Hepatocyte (in vitro differentiated cells): ENCODE data around the gene MYO1E.

Experiments
- EZH2 ChIP-seq: fragments of 200-600 bp; sonication (generic); IDR thresholded peaks from 2 replicates; pipeline ENCODE4 v1.6.1; 2016; ENCODE audit warnings: antibody characterized with exemption, mild to moderate bottlenecking, borderline replicate concordance
- EZH2phosphoT487 ChIP-seq: fragments of 200-600 bp; sonication (generic); IDR thresholded peaks from one replicate; pipeline ENCODE4 v1.6.1; 2018; ENCODE audit warnings: antibody characterized with exemption, mild to moderate bottlenecking, low read depth, moderate library complexity; ENCODE audit not compliant: unreplicated experiment, severe bottlenecking
- TF ChIP-seq, protein P1 (sequence below): fragments of 200-600 bp; sonication (generic); IDR thresholded peaks from 2 replicates; pipeline ENCODE4 v1.5.1; 2016; ENCODE audit warnings: antibody characterized with exemption, mild to moderate bottlenecking; ENCODE audit not compliant: poor library complexity

DNA sequence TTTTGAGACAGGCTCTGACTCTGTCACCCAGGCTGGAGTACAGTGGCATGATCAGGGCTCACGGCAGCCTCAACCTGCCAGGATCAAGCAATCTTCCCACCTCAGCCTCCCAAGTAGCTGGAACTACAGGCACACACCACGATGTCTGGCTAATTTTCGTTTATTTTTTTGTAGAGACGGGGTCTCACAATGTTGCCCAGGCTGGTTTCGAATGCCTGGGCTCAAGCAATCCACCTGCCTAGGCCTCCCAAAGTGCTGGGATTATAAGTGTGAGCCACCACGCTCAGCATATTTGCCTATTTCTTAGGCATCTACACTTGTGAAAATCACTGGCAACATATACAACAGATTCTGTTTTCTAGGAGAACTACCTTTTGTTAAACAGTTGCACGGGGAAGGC, 16.9 kb downstream of the MYO1E start:
- TF ChIP-seq, protein P1, sequence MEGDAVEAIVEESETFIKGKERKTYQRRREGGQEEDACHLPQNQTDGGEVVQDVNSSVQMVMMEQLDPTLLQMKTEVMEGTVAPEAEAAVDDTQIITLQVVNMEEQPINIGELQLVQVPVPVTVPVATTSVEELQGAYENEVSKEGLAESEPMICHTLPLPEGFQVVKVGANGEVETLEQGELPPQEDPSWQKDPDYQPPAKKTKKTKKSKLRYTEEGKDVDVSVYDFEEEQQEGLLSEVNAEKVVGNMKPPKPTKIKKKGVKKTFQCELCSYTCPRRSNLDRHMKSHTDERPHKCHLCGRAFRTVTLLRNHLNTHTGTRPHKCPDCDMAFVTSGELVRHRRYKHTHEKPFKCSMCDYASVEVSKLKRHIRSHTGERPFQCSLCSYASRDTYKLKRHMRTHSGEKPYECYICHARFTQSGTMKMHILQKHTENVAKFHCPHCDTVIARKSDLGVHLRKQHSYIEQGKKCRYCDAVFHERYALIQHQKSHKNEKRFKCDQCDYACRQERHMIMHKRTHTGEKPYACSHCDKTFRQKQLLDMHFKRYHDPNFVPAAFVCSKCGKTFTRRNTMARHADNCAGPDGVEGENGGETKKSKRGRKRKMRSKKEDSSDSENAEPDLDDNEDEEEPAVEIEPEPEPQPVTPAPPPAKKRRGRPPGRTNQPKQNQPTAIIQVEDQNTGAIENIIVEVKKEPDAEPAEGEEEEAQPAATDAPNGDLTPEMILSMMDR: no peak
- TF ChIP-seq EZH2: no peak
- TF ChIP-seq EZH2phosphoT487: no peak
